Measurements from ENCODE around the gene ZNF142.

Gene ZNF142

DNA sequence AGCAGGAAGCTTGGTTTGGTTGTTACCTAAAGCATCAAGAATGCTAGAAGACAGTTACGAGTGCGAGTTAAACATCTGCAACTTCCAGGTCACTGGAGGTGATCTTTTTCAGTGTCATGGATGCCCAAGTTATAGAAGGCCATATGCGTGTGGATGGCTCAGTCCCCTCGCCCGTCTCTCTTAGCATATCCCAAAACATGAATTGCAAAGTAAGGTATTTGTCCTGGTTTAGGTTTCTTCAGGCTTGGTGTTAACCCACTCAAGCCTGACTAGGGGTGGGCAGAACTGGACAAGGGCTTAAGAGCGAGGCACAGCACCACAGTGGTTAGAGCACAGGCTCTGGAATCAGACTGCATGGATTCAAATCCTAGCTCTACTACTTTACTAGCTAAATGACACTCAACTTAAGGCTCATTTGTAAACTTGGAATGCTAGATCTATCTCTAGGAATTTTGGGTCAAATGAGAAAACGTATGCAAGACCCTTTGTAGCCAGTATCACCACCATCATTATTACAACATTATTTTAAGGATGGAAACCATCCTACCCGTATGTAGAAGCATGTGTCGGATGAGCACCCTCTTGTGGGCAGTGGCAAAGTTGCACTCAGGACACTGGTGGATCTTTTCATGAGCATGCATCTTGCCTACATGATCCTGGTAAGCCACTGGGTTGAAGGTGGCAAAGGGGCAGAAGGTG lies 11.2 kb downstream of the ZNF142 start:
- peak; percentile 14 to 34 for DNase-seq (ENCODE audit: low read depth in 2 of 2)

DNA sequence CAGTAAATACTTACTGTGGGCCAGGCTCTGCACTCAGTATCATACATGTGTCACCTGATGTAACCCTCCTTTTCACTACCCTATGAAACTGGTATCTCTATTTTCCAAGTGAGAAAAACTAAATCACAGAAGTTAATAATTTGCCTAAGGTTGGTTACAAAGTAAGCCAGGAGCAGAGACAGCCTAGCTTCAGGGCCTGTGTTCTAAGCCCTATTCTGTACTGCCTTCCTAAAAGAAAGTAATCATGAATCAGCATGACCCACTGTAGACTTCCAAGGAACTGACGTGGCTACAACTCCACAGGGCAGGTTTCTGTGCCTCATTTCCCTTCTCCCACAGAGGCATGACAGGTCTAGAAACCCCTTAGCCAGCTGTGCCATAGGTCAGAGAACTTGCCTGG lies 14.3 kb downstream of the ZNF142 start:
- DNase-seq (ENCODE audit: low read depth in 2 of 2), result no peak

DNA sequence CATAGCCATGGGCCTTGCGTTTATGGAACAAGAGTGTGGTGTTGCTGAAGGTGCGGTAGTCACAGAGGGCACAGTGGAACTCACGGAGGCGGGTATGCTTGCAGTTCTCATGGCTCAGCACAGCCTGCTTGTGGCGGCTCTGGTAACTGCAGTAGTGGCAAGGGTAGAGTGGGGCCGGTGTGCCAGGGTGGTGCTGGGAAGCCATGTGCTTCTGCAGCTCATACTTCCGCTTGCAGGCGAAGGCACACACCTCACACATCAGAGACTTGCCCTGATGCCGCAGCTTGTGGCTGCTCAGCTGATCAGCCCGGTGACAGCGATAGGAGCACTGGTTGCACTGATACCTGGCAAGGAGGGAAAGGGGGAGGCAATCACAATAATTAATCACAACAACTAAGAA lies 14.7 kb downstream of the ZNF142 start:
- no peak for DNase-seq (ENCODE audit: low read depth in 2 of 2)

DNA sequence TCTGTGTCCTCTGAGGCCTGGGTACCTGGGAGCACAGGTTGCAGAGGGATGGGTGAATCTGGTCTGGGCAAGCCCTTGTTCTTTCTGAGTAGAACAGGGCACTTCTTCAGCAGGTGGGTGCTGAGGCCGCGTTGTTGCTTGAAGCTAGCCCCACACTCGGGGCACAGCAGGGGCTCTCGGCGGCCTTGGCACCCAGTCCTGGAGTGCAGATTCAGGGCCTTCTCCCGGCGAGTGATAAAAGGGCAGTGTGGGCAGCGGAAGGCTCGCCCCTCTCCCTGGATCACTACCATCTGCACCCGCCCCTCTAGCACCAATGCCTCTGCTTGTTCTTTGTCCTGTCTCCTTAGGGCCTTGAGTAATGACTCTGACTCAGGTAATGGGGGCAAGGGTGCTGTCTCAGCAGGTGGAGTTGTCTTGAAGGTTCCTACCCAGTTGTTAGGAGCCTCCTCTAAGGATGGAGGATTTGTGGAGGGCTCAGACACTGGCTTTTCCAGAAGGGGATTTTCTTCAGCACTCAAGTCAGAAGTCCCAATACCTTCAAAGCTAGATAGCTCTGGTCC lies 15.6 kb downstream of the ZNF142 start:
- no peak for DNase-seq (ENCODE audit: low read depth in 2 of 2)

DNA sequence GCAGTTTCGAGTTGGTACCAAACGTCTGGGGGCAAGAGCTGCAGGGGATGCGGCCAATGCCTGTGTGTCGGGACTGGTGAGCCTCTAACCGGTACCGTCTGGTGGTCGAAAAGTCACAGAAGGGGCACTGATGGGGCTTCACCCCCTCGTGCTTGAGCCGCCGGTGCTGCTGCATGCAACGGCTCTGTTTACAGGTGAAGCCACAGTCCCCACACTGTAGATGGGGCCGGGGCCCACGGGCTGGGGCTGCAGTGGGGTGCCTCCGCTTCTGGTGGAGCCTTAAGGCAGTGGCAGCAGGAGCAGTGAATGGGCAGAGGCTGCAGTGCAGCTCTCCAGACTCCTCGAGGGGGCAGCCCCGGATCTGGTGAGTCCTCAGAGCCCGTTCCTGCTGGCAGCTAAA lies 16.6 kb downstream of the ZNF142 start:
- DNase-seq (ENCODE audit: low read depth in 2 of 2), result no peak

DNA sequence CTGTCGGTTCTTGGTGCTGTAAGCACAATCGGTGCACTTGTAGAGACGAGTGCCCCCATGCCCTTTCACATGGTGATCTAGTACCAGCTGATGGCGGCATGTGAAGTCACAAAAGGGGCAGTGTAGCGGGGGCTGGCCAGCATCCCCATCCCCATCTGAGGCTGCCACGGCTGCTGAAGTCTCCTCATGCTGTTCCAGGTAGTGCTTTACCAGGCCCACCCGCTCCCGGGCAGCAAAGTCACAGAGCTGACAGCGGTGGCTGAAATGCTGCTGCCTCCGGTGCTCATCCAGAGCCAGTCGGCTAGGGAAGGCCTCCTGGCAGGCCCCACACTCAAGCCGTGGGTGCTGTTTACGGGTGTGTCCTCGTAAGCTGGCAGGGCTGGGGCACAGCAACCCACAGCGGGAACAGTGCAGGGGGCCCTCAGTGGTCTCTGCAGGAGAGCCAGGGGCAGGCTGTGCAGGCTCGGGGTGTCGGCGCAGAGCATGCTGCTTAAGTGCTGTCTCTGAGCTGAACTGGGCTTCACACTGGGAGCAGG lies 17.2 kb downstream of the ZNF142 start:
- no peak for DNase-seq (ENCODE audit: low read depth in 2 of 2)

DNA sequence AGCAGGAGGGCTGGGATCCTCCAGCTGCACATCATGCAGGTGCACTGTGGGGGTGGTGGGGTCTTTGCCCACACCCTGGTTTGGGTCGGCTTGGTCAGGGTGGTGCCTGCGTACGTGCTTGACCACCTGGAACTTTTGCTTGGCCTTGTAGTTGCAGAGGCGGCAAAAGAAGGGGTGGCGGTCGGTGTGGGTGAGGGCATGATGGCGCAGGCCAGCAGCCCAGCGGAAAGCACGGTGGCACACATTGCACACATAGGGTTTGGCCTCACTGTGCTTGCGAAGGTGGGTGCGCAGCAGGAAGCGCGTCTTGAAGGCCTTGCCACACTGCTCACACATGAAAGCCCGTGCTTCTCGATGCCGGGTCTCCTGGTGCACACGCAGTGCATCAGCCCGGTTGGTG lies 21.1 kb downstream of the ZNF142 start:
- DNase-seq (ENCODE audit: low read depth in 2 of 2), result no peak

DNA sequence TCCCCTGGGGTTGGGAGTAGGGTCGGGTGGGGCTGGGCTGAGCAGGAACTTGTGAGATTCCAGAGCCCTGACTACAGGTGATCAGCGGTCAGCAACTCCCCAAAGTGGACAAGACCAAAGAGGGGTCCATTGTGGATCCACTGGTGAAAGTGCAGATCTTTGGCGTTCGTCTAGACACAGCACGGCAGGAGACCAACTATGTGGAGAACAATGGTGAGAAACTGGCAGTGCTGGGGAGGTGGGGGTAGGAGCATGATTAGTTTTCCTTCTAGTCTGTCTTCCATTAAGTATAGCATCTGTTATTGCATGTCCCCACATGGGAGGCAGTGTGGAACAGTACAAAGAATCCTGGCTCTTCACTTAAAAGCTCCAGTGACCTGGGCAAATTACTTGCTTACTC lies 23.7 kb downstream of the ZNF142 start:
- DNase-seq (ENCODE audit: low read depth in 2 of 2), result no peak

DNA sequence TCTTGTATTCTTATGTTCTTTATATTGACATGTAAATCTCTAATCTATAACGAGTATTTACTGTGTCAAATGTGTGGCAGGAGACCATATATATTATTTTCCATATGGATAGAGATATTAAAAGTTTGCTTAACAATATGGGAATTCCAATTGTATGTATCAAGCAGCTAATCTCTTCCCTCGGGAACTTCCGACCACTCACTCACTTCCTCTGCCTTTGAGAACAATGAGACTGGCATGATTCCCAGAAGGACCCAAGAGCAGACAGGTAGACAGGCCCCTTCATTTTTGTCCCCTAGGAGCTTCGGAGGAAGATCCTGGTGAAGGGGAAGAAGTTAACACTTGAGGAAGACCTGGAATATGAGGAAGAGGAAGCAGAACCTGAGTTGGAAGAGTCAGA lies 27.6 kb downstream of the ZNF142 start:
- DNase-seq (ENCODE audit: low read depth in 2 of 2), result no peak

DNA sequence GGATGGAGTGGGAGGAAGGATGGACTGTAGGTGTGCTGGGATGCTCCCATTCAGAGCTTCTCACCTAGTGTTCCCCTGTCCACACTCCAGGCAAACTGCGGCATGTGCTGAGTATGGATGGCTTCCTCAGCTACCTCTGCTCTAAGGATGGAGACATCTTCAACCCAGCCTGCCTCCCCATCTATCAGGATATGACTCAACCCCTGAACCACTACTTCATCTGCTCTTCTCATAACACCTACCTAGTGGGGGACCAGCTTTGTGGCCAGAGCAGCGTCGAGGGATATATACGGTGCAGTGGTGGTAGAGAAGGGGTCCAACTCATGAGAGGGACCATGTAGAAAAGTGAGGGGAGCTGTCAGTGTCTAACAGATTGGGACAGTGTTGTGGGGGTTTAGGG lies 31.5 kb downstream of the ZNF142 start:
- DNase-seq (ENCODE audit: low read depth in 2 of 2), result no peak

DNA sequence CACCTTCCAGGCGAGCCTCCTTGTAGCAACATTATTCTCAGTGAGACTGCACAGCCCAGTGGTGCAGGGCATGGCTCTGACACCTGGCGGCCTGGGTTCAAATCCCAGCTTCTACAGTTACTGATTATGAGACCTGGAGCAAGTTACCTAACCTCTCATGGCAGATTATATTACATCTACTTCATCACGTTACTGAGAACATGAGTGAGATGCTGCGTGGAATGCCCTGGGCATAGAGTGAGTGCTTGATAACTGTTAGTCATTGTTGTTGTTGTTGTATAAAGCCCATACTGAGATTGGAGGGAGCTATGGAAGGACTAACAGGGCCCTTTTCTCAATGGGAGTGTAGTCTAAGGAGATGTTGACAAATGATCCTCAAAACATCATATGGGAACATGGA lies 33.1 kb downstream of the ZNF142 start:
- no peak for DNase-seq (ENCODE audit: low read depth in 2 of 2)

DNA sequence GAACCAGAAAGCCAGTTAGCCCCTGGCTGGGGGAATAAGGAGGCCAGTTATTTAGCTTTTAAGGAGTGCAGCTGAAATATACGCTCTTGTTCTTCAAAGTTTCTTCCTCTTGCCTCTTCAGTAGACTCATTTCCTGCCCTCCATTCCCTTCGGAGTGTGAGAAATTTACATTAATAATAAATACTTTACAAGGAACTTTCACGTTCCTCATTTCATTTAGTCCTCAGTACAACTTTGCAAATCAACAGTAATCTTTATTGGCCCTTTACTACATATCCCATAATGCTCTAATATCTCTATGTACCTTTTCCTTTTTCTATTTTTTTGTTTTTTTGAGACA lies 36.1 kb downstream of the ZNF142 start:
- no peak for DNase-seq (ENCODE audit: low read depth in 2 of 2)

DNA sequence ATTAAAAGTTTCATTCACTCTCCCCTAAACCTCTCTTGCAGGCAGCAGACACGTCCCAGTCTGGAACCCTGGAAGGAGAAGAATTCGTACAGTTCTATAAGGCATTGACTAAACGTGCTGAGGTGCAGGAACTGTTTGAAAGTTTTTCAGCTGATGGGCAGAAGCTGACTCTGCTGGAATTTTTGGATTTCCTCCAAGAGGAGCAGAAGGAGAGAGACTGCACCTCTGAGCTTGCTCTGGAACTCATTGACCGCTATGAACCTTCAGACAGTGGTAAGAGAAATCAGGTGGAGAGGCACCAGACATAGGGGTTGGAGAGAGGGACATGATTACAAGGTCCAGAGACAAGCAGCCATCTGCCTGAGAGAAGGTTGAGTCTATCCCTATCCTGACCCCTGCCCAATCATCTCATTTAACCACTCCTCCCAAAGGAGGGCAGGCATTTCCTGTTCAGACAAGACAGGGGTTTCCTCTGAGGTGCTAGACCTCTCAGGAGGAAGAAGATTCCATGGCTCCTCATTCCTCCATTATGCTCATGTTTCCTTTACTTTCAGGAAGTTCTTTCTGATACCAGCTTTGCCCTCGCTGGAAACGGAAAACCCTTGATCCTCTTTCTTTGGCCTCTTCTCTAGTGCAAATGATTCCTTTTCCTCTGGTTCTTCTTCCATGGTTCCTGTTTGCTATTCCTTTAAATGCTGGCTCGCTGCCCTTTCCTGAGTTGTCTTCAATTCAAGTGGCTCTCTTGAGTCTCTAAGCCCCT lies 36.6 kb downstream of the ZNF142 start:
- DNase-seq (ENCODE audit: low read depth in 2 of 2), result no peak

DNA sequence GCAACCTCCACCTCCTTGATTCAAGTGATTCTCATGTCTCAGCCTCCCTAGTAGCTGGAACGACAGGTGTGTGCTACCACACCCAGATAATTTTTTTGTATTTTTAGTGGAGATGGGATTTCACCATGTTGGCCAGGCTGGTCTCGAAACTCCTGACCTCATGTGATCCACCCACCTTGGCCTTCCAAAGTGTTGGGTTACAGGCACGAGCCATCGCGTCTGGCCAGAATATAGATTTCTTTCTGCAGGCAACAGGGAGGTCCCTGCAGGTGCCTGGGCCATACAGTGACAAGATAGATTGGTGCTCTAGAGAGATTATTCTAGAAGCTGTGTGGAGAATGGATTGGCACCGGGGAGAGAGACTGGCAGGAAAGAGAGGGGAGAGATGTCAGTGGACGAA lies 38.4 kb downstream of the ZNF142 start:
- no peak for DNase-seq (ENCODE audit: low read depth in 2 of 2)

DNA sequence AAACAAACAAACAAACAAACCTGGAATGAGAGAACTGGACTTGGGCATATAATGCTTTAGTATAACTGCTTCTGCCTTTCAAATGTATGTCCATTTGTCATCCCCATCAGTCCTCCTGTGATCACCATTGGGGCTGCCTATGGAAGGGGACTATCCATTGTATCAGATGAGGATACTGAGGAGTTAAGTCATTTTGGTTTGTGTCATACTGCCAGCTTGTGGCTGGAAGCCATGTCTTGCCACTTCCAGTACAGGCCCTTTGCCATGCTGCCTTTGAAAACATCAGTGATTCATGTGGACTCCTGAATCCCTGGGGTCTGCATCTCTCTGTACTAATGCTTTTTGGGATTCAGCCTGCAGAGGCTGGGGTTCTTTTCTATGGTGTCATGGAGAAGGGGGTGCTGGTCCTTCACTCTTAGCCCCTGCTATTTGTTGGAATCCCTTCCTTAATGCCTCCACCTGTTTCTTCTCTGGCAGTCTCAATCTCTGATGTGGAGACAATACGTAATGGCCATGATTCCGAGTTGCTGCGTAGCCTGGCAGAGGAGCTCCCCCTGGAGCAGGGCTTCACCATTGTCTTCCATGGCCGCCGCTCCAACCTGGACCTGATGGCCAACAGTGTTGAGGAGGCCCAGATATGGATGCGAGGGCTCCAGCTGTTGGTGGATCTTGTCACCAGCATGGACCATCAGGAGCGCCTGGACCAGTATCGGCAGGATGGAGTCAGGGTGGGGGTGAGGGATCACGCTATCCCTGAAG lies 41.1 kb downstream of the ZNF142 start:
- DNase-seq (ENCODE audit: low read depth in 2 of 2), result no peak

DNA sequence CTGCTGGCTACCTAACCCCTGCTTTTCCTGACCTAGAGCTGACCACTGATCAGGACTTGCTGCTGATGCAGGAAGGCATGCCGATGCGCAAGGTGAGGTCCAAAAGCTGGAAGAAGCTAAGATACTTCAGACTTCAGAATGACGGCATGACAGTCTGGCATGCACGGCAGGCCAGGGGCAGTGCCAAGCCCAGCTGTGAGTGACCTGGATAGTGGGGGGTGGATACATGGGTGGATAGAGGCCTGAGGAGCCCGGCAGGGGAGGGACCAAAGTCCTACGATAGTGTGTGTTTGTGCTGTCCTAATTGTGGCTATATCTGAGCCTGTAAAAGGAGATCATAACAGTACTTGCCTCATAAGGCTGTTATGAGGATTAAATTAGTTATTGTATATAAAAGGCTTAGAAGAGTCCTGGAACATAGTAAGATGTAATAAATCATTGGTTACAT lies 43.5 kb downstream of the ZNF142 start:
- no peak for DNase-seq (ENCODE audit: low read depth in 2 of 2)

DNA sequence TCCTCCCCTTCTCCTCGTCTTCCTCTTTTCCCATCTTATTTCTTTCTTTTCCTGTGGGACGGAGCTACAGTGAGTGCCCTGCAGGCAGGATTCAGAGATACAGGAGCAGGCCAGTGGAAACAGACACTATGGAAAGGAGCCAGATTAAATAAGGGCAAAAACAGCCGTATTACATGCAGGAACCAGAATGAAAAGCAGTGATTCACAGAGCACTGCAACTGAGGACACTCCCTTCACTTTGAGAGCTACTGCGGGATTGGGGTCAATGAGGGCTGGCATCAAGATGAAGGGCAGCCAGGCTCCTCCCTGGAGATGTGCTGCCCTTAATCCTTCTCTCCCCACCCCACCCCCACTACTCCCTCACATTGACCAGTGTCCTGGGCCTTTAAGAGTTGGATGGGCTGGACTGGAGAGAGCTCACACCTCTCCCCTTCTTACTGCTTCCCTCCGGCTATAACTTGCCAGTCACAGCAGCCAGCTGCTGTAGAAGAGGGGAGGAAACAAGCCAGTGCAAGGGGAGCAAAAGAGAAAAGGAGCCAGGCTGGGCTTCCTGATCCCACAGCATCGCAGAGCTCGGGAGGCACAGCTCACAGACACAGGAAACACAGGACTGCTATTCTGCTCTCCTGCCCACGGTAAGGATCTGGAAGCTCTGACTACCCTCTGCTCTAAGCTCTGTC lies 51.8 kb downstream of the ZNF142 start, which contains the start of gene PLCD4:
TSS of gene PLCD4 (plus strand) at position 464 of the 680 bp plus-strand sequence. CDS start 7,841 bp downstream, outside the sequence.
- no peak for DNase-seq (ENCODE audit: low read depth in 2 of 2)

DNA sequence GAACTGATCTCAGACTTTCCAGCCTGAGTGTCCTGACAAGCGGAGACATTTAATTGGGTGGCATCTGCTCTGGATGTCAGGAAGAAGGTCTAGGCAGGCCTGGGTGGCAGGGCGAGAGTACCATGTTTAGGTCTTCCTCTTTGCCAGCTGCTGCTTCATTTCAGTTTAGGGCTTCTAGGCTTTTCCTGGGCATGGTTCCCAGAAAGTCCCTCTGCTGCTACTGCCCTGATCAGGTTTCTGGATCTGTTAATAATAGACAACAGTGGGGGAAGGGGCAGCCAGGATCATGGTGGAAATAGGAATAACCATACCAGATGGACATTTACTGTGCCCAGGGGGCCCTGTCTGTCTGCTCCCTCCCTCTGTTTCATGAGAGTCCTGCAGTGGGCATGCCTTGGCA lies 54.0 kb downstream of the ZNF142 start:
- DNase-seq (ENCODE audit: low read depth in 2 of 2), result no peak
